Epithelial cell of esophagus (primary cell): Measurements from ENCODE around the gene IGSF3.
A peak's percentile ranks its signal among the peaks of the same experiment; 100 is the strongest.

Source experiments
- DNase-seq: peaks from one replicate; pipeline ENCODE4 v3.0.0; 2010; ENCODE audit warnings: low read depth
- H3K4me3 ChIP-seq: 2 replicates; pipeline ENCODE4 v1.5.1; 2011; ENCODE audit warnings: mild to moderate bottlenecking, low read length, control low read depth
- TF ChIP-seq, protein P1 (sequence below): IDR thresholded peaks from 2 replicates; pipeline ENCODE4 v1.5.1; 2011; ENCODE audit warnings: low read depth, mild to moderate bottlenecking, low read length, control low read depth, inconsistent platforms; ENCODE audit not compliant: insufficient read depth; ENCODE audit errors: missing control alignments

IGSF3 gene

DNA sequence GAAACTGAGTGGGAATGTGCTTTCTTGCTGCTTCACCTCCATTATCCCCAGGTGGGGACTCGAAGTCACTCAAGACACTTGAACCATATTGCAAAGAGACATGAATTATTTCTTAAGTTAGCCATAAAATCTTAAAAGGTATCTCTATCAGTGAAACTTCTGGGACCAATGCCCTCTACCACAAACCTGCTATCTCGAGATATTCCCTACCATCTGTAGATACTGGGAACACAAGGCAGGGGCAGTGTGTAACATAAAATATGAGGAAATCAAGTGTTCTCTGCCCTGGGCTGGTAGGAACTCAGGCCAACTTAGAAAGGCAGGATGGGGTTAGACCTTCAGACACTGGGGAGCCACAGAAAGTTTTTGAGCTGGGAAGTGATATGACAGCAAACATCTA is 95.4 kb downstream of the IGSF3 start:
- TF ChIP-seq, protein P1, sequence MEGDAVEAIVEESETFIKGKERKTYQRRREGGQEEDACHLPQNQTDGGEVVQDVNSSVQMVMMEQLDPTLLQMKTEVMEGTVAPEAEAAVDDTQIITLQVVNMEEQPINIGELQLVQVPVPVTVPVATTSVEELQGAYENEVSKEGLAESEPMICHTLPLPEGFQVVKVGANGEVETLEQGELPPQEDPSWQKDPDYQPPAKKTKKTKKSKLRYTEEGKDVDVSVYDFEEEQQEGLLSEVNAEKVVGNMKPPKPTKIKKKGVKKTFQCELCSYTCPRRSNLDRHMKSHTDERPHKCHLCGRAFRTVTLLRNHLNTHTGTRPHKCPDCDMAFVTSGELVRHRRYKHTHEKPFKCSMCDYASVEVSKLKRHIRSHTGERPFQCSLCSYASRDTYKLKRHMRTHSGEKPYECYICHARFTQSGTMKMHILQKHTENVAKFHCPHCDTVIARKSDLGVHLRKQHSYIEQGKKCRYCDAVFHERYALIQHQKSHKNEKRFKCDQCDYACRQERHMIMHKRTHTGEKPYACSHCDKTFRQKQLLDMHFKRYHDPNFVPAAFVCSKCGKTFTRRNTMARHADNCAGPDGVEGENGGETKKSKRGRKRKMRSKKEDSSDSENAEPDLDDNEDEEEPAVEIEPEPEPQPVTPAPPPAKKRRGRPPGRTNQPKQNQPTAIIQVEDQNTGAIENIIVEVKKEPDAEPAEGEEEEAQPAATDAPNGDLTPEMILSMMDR, result no peak
- DNase-seq, result no peak
- no peak overlapping the region for H3K4me3 ChIP-seq

GRCh38 chr1:116571215-116571919 is 96.2 kb downstream of the IGSF3 start:
- no peak for DNase-seq
- TF ChIP-seq, protein P1, result no peak

GRCh38 chr1:116570358-116571214 is 96.9 kb downstream of the IGSF3 start, which contains the start of gene CD58:
Gene CD58, minus strand, starts transcription at chr1:116571026. Its CDS starts 54 bp downstream, at chr1:116570972.
- peak; percentile 86 for DNase-seq
- H3K4me3 ChIP-seq, result peak within 1 kb of the TSS; percentile 73
- TF ChIP-seq, protein P1, result peak; percentile 41

More at GRCh38 chr1:116571215-116571919, 96.2 kb downstream of the IGSF3 start:
- H3K4me3 ChIP-seq, result peak overlapping the region; percentile 73

DNA sequence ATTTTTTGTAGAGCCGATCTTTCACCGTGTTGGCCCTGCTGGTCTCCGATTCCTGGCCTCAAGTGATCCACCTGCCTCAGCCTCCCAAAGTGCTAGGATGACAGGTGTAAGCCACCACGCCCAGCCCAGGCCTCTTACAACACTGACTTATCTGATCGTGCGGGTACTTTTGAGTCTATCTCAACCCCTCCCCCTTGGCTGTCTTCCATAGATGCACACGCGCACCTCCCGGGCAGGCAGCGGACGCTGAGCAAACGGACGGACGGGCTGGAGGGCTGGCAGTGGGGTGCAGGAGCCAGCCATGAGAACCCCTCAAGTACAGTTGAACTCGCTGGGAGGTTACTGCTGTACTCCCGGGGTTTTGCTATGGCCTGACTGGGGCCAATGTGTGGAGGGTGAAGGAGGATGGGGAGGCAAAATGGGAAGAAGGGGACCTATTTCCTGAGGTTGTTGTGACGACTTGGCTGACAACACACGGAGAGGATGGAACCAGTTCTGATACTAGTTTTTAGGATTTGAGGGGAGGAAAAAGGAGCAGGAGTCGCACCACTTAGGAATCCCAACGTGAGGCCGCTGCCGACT is 97.7 kb downstream of the IGSF3 start:
- TF ChIP-seq, protein P1, result no peak
- H3K4me3 ChIP-seq, result peak overlapping the region; percentile 73
- DNase-seq, result peak; percentile 65

DNA sequence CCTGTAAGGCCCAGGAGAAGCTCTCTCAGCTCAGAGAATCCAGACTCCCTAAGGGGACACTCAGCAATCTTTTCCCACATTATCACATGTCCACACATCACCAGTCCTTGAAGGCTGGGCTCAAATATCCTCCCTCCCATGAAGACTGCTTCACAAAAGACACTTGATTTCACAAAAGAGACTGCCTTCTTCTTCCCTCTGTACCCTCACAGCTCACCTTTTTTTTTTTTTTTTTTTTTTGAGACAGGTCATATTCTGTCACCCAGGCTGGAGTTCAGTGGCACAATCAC is 98.2 kb downstream of the IGSF3 start:
- DNase-seq, result no peak
- TF ChIP-seq, protein P1, result no peak
- peak overlapping the region; percentile 73 for H3K4me3 ChIP-seq

- no peak overlapping the region for H3K4me3 ChIP-seq
- DNase-seq, result no peak
- TF ChIP-seq, protein P1, result no peak
Observed at GRCh38 chr1:116568662-116569380, 98.7 kb downstream of the IGSF3 start.
